ENCODE results near the gene C2orf78. TPM values are rescaled to one million over a fixed set of nuclear protein-coding genes. Genes with fewer than 3 reads are reported as not detected.
"Not testable (repeated sequence)": the region's sequence is repeated elsewhere in the genome, so short reads cannot be mapped to it uniquely, and the experiment has no call there.

The C2orf78 gene, protein sequence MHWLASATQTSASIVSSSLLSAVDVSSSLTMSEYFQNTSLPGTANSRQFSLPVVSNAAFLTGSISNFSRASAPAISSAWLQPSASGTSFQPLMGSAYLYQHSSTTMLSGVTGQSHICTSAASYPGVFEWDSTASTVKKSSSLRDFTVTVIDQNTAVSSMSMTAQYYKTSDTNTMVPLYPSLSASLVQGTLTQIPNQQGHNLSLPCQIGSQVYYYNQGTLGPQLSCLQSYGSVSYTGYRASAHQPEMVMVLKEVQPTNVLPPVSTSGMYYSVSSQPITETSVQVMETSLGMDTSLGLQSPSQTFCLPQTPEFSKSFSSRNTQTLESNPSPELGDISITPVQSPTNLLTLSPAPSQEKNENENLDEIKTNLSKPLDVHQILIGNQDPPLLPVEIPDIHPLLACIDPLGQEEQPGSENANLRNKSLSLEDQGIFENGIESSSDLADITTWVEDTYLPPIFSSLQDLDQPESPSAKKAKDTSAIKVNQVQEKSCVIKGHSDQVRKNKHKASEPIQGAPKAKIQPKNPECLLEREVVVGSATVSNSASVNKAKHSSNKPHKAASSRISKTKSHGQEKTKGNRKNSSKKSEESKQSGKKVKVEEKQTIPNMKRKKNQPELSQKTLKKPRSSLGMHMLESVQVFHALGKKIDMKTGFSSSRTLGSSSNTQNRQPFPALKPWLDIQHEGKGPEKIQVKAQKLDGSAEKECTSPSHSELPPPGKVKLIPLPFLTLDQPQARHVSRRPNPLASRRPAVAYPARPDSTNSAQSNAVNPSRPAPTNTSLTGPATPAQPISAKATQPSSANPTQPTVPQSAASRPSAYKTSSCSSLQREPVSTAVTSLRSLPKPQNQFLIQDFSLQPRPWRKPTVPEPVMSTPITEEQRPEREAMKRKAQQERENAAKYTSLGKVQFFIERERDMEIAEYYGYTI
- total RNA-seq (not detected), polyA plus RNA-seq (not detected)

DNA sequence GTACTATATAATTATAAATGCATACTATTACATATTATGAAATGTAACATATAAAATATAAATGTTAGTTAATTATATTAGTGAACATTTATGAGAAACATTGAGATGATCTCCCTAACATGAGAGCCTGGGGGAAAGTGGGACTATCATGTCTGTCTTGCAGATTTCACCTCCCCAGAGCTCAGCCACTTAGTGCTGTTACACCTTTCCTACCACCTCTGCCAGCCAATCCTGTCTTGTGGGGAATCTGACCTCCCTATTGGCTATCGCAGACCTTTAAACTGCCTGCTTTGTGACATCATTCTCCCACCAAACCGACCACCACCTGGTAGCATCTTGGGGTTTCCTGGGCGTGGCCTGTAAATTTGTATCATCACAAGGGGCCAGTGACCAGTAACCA is at the start of gene C2orf78:
C2orf78 (plus strand) TSS at position 301 of the 400 bp plus-strand sequence. CDS start 127 bp downstream, outside the sequence.
- H3K4me3 ChIP-seq; FAIRE-seq; H3K27ac ChIP-seq; intact Hi-C loops (cut with DNase I); H3K9me3 ChIP-seq; H3K36me3 ChIP-seq; H3K4me1 ChIP-seq; H3K27me3 ChIP-seq; DNase-seq; ATAC-seq: not testable (repeated sequence)
- 36 to 52% methylated on average over 2 to 3 of the region's 3 CpGs for WGBS, 2 donors

DNA sequence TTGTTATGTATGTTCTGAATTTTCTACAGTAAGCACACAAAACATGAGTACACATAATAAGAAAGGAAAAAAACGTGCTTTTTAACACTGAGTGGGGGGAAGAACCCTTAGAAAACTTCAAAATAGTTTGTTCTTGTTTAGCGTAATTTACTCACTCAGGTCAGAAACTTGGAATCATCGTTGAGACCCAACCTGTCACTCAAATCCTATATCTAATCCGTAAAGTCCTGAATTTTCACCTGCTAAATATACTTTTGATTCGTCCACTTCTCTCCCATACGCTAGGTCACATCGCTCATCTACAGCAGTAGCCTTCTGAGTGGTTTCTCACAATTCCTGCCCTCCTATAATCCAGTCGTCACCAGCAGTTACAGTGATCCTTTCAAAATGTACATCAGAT is 47.6 kb upstream of the C2orf78 start:
- TF ChIP-seq, protein P1, sequence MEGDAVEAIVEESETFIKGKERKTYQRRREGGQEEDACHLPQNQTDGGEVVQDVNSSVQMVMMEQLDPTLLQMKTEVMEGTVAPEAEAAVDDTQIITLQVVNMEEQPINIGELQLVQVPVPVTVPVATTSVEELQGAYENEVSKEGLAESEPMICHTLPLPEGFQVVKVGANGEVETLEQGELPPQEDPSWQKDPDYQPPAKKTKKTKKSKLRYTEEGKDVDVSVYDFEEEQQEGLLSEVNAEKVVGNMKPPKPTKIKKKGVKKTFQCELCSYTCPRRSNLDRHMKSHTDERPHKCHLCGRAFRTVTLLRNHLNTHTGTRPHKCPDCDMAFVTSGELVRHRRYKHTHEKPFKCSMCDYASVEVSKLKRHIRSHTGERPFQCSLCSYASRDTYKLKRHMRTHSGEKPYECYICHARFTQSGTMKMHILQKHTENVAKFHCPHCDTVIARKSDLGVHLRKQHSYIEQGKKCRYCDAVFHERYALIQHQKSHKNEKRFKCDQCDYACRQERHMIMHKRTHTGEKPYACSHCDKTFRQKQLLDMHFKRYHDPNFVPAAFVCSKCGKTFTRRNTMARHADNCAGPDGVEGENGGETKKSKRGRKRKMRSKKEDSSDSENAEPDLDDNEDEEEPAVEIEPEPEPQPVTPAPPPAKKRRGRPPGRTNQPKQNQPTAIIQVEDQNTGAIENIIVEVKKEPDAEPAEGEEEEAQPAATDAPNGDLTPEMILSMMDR (IDR thresholded peaks at IDR 0.05) = no peak
- Histone ChIP-seq H3K4me1 (peaks cover 0 to 12% (median 9%) of the 10 kb centered on the region in 3 donors), H3K27me3 (no peaks in the 10 kb centered on the region), H3K27ac (no peak overlapping the region), H3K36me3 (peaks cover 0 to 13% (median 0%) of the 10 kb centered on the region in 3 donors), H3K4me3 (peak overlapping the region; percentile 38 to 76 (median 60)), H3K9me3 (no peaks in the 10 kb centered on the region)
- no peak for DNase-seq
- no peak for FAIRE-seq
- intact Hi-C loops (cut with DNase I) = no loop called here
- ATAC-seq = no peak
- WGBS, 2 donors = 4 to 6% methylated on average over 8 of the region's 8 CpGs

DNA sequence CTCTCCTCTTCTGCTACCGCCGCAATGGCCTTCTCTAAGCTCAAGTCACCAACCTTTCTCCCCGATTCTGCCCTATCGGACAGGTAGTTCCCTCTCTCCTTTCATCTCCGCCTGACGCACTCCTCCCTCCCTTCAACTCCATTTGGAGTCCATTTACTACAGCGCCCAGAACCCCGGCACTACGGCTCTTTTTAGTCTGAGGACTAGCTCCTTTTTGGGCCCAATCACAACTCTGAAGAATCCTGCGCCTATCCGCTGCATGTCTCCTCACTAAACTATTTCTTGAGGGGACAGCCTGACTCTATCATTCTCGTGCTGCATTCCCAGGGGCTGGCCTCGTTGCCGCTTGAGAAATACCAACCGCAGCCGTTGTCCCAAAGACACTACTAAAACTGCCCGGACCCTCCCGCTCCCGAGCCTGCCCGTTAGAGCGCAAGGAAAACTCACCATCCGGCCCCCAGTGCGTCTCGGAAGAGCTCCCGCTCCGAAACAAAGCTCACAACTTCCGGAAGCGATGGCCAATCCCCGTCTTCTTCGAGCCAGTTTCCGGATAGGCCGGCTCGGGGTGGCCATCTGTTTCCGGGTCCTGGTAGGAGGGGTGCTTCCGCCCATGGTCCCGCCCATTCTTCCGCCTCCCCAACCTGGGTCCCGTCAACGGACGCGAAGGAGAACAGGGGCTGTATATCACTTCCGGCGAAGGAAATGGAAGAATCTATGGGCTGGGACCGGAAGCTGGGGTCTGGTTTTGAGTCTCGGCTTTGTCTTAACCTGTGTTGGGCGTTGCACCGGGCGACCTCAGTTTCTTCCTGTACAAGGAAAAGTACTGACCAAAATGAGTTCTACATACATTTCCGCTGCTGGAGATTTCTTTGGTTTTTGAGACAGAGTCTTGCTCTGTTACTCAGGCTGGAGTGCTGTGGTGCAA is 46.9 kb upstream of the C2orf78 start, which contains the start of gene TPRKB:
TPRKB (minus strand) TSS at position 491 of the 925 bp plus-strand sequence. CDS start 2,776 bp downstream, outside the sequence.
- 1 to 2% methylated on average over 49 of the region's 49 CpGs for WGBS, 2 donors
- H3K27me3 ChIP-seq = no peaks in the 10 kb centered on the region
- DNase-seq (peak; percentile 91 to 98 (median 97)), ATAC-seq (peak; percentile 100), FAIRE-seq (no peak)
- peak within 1 kb of the TSS in 3 of 4 donors; percentile 20 to 63 (median 59) for H3K27ac ChIP-seq
- peak within 1 kb of the TSS; percentile 38 to 76 (median 60) for H3K4me3 ChIP-seq
- intact Hi-C loops (cut with DNase I) = no loop called here
- no peaks in the 10 kb centered on the region for H3K9me3 ChIP-seq
- H3K4me1 ChIP-seq = peaks cover 0 to 12% (median 9%) of the 10 kb centered on the region in 3 donors
- TF ChIP-seq, protein P1 (IDR thresholded peaks at IDR 0.05) = no peak
- H3K36me3 ChIP-seq = peaks cover 0 to 6% (median 0%) of the 10 kb centered on the region in 3 donors

DNA sequence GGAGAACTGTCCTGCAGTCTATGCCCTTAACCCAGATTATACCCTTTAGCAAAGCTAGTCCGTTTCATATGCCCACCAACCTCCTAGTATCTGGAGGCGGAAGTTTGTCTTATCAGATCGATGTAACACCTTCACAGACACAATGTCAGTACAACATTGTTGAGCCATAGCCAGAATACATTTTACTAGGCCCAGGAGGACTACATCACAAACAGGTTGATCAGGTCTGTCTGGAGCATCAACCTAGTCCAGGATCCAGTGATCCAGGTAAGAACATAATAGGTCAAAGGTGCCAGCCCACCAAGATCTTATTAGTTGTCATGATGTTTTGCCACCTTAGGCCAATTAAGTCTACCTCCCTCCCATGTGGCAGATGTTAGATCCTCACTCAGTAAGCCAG is 44.9 kb upstream of the C2orf78 start:
- peaks cover 0 to 12% (median 9%) of the 10 kb centered on the region in 3 donors for H3K4me1 ChIP-seq
- 88 to 95% methylated on average over 3 of the region's 3 CpGs for WGBS, 2 donors
- no peak overlapping the region for H3K4me3 ChIP-seq
- H3K9me3 ChIP-seq = no peaks in the 10 kb centered on the region
- H3K27ac ChIP-seq = no peak overlapping the region
- no peak for DNase-seq
- no peaks in the 10 kb centered on the region for H3K27me3 ChIP-seq
- intact Hi-C loops (cut with DNase I) = no loop called here
- FAIRE-seq = no peak
- H3K36me3 ChIP-seq = no peaks in the 10 kb centered on the region
- TF ChIP-seq, protein P1 (IDR thresholded peaks at IDR 0.05) = no peak
- ATAC-seq = no peak

All from pancreas (tissue), 10 donors.